Activated CD8-positive, alpha-beta memory T cell treated with anti-CD3 and anti-CD28 coated beads, Interleukin-2, amount 10 ng/mL, durations not matched to agents 7 days and 5 days (primary cell): ENCODE data around the gene TNS3. TPM values are rescaled to one million over a fixed set of nuclear protein-coding genes. Genes with fewer than 3 reads are reported as not detected.
A peak's percentile ranks its signal among the peaks of the same experiment; 100 is the strongest.

Source experiments
- ATAC-seq: fragments of 150-1000 bp; cut with Tn5 transposase; one replicate; pipeline ENCODE4 v1.10.0; 2021; ENCODE audit warnings: moderate library complexity
- CTCF ChIA-PET: fragments of 350-600 bp; sonication (Branson Sonifier 250); formaldehyde crosslinking; loops from one replicate; lab custom pipeline; 2021; ENCODE audit warnings: antibody characterized with exemption; lab: Charles Lee
- DNase-seq: peaks from one replicate; pipeline ENCODE4 v3.0.0-alpha.2; 2020
- H3K27ac Mint-ChIP-seq: one replicate; pipeline ENCODE4 v1.8.0; 2021; ENCODE audit warnings: mild to moderate bottlenecking, mixed read lengths
- H3K27me3 Mint-ChIP-seq: one replicate; pipeline ENCODE4 v1.8.0; 2021; ENCODE audit warnings: mixed read lengths
- H3K36me3 Mint-ChIP-seq: one replicate; pipeline ENCODE4 v1.8.0; 2021; ENCODE audit warnings: mild to moderate bottlenecking, mixed read lengths
- H3K4me1 Mint-ChIP-seq: one replicate; pipeline ENCODE4 v1.8.0; 2021; ENCODE audit warnings: mixed read lengths
- H3K4me3 Mint-ChIP-seq: one replicate; pipeline ENCODE4 v1.8.0; 2021; ENCODE audit warnings: mild to moderate bottlenecking, moderate library complexity, mixed read lengths
- H3K9me3 Mint-ChIP-seq: one replicate; pipeline ENCODE4 v1.8.0; 2022; ENCODE audit warnings: low read depth, mixed read lengths
- total RNA-seq, 2 experiments: library from RNA; stranded (reverse); gene quantifications; one replicate each; pipeline ENCODE4 v1.2.3, GENCODE V29; 2021

The TNS3 gene
- total RNA-seq, 2 experiments from 2014 or later, result 0.23 to 2.6 TPM

GRCh38 chr7:47481541-47482012 lies 100.3 kb downstream of the TNS3 start:
- no peaks in the 10 kb centered on the region for H3K36me3 Mint-ChIP-seq
- CTCF ChIA-PET, result no interaction called here
- no peaks in the 10 kb centered on the region for H3K4me1 Mint-ChIP-seq
- no peak overlapping the region for H3K4me3 Mint-ChIP-seq
- no peak for ATAC-seq
- H3K27me3 Mint-ChIP-seq, result no peaks in the 10 kb centered on the region
- H3K9me3 Mint-ChIP-seq, result peaks cover 8% of the 10 kb centered on the region
- no peak for DNase-seq
- H3K27ac Mint-ChIP-seq, result no peak overlapping the region

- DNase-seq (no peak), ATAC-seq (no peak)
- Mint-ChIP-seq H3K4me3 (no peak overlapping the region), H3K27me3 (no peaks in the 10 kb centered on the region), H3K27ac (no peak overlapping the region), H3K4me1 (no peaks in the 10 kb centered on the region), H3K9me3 (peaks cover 5% of the 10 kb centered on the region), H3K36me3 (no peaks in the 10 kb centered on the region)
- CTCF ChIA-PET, result no interaction called here
Measured at GRCh38 chr7:47480576-47481538, 101.1 kb downstream of the TNS3 start.

GRCh38 chr7:47479821-47480575 lies 101.9 kb downstream of the TNS3 start:
- no peak overlapping the region for H3K4me3 Mint-ChIP-seq
- no peak for ATAC-seq

GRCh38 chr7:47478926-47479711 lies 102.8 kb downstream of the TNS3 start:
- Mint-ChIP-seq H3K27ac (no peak overlapping the region), H3K4me1 (no peaks in the 10 kb centered on the region), H3K9me3 (peaks cover 3% of the 10 kb centered on the region), H3K36me3 (no peaks in the 10 kb centered on the region), H3K27me3 (no peaks in the 10 kb centered on the region), H3K4me3 (no peak overlapping the region)
- no peak for ATAC-seq
- CTCF ChIA-PET, result no interaction called here
- no peak for DNase-seq

More at GRCh38 chr7:47479821-47480575, 101.9 kb downstream of the TNS3 start:
- no peak for DNase-seq
- H3K27me3 Mint-ChIP-seq, result no peaks in the 10 kb centered on the region
- no peaks in the 10 kb centered on the region for H3K36me3 Mint-ChIP-seq
- CTCF ChIA-PET, result no interaction called here
- no peaks in the 10 kb centered on the region for H3K4me1 Mint-ChIP-seq
- no peak overlapping the region for H3K27ac Mint-ChIP-seq
- peaks cover 3% of the 10 kb centered on the region for H3K9me3 Mint-ChIP-seq

- no peaks in the 10 kb centered on the region for H3K36me3 Mint-ChIP-seq
- CTCF ChIA-PET, result no interaction called here
- no peaks in the 10 kb centered on the region for H3K4me1 Mint-ChIP-seq
- no peaks in the 10 kb centered on the region for H3K27me3 Mint-ChIP-seq
- ATAC-seq (no peak), DNase-seq (no peak)
- peaks cover 3% of the 10 kb centered on the region for H3K9me3 Mint-ChIP-seq
- no peak overlapping the region for H3K27ac Mint-ChIP-seq
- no peak overlapping the region for H3K4me3 Mint-ChIP-seq
Measured at GRCh38 chr7:47478017-47478344, 103.9 kb downstream of the TNS3 start.

GRCh38 chr7:47477191-47478016 lies 104.5 kb downstream of the TNS3 start:
- Mint-ChIP-seq H3K27ac (no peak overlapping the region), H3K9me3 (no peaks in the 10 kb centered on the region), H3K36me3 (no peaks in the 10 kb centered on the region), H3K4me1 (no peaks in the 10 kb centered on the region), H3K27me3 (no peaks in the 10 kb centered on the region), H3K4me3 (no peak overlapping the region)
- no peak for DNase-seq
- CTCF ChIA-PET, result no interaction called here
- ATAC-seq, result no peak

GRCh38 chr7:47475880-47476227 lies 106.1 kb downstream of the TNS3 start:
- H3K4me3 Mint-ChIP-seq, result no peak overlapping the region
- H3K4me1 Mint-ChIP-seq, result no peaks in the 10 kb centered on the region
- H3K9me3 Mint-ChIP-seq, result no peaks in the 10 kb centered on the region
- CTCF ChIA-PET, result no interaction called here
- H3K27me3 Mint-ChIP-seq, result no peaks in the 10 kb centered on the region
- no peak for ATAC-seq
- H3K27ac Mint-ChIP-seq, result no peak overlapping the region
- no peak for DNase-seq
- no peaks in the 10 kb centered on the region for H3K36me3 Mint-ChIP-seq

GRCh38 chr7:47474937-47475879 lies 106.7 kb downstream of the TNS3 start:
- peak; percentile 33 for ATAC-seq
- no peak overlapping the region for H3K27ac Mint-ChIP-seq
- H3K4me3 Mint-ChIP-seq, result no peak overlapping the region
- CTCF ChIA-PET, result no interaction called here
- DNase-seq, result peak; percentile 43
- H3K36me3 Mint-ChIP-seq, result no peaks in the 10 kb centered on the region
- no peaks in the 10 kb centered on the region for H3K9me3 Mint-ChIP-seq
- H3K27me3 Mint-ChIP-seq, result no peaks in the 10 kb centered on the region
- H3K4me1 Mint-ChIP-seq, result no peaks in the 10 kb centered on the region

- DNase-seq (no peak), ATAC-seq (no peak)
- Mint-ChIP-seq H3K9me3 (no peaks in the 10 kb centered on the region), H3K27me3 (no peaks in the 10 kb centered on the region), H3K36me3 (no peaks in the 10 kb centered on the region), H3K27ac (no peak overlapping the region), H3K4me3 (no peak overlapping the region), H3K4me1 (no peaks in the 10 kb centered on the region)
- CTCF ChIA-PET, result no interaction called here
Measured at GRCh38 chr7:47474211-47474936, 107.5 kb downstream of the TNS3 start.

GRCh38 chr7:47473499-47474210 lies 108.3 kb downstream of the TNS3 start:
- H3K9me3 Mint-ChIP-seq, result no peaks in the 10 kb centered on the region
- no peaks in the 10 kb centered on the region for H3K36me3 Mint-ChIP-seq
- CTCF ChIA-PET, result no interaction called here
- no peaks in the 10 kb centered on the region for H3K4me1 Mint-ChIP-seq
- no peak overlapping the region for H3K4me3 Mint-ChIP-seq
- H3K27ac Mint-ChIP-seq, result no peak overlapping the region
- ATAC-seq (no peak), DNase-seq (no peak)
- H3K27me3 Mint-ChIP-seq, result no peaks in the 10 kb centered on the region
